Hepatocyte (in vitro differentiated cells): ENCODE results near the gene CCL25.

Experiments used
- CTCF ChIP-seq: fragments of 200-600 bp; sonication (generic); IDR thresholded peaks from 2 replicates; pipeline ENCODE4 v1.5.1; 2016; ENCODE audit warnings: antibody characterized with exemption, mild to moderate bottlenecking; ENCODE audit not compliant: poor library complexity
- EZH2 ChIP-seq: fragments of 200-600 bp; sonication (generic); IDR thresholded peaks from 2 replicates; pipeline ENCODE4 v1.6.1; 2016; ENCODE audit warnings: antibody characterized with exemption, mild to moderate bottlenecking, borderline replicate concordance
- EZH2phosphoT487 ChIP-seq: fragments of 200-600 bp; sonication (generic); IDR thresholded peaks from one replicate; pipeline ENCODE4 v1.6.1; 2018; ENCODE audit warnings: antibody characterized with exemption, mild to moderate bottlenecking, low read depth, moderate library complexity; ENCODE audit not compliant: unreplicated experiment, severe bottlenecking

- TF ChIP-seq CTCF (no peak), EZH2phosphoT487 (no peak), EZH2 (no peak)
Observed at GRCh38 chr19:8095354-8095886, 42.9 kb downstream of the CCL25 start.
